ENCODE measurements around the gene ARHGAP23.

DNA sequence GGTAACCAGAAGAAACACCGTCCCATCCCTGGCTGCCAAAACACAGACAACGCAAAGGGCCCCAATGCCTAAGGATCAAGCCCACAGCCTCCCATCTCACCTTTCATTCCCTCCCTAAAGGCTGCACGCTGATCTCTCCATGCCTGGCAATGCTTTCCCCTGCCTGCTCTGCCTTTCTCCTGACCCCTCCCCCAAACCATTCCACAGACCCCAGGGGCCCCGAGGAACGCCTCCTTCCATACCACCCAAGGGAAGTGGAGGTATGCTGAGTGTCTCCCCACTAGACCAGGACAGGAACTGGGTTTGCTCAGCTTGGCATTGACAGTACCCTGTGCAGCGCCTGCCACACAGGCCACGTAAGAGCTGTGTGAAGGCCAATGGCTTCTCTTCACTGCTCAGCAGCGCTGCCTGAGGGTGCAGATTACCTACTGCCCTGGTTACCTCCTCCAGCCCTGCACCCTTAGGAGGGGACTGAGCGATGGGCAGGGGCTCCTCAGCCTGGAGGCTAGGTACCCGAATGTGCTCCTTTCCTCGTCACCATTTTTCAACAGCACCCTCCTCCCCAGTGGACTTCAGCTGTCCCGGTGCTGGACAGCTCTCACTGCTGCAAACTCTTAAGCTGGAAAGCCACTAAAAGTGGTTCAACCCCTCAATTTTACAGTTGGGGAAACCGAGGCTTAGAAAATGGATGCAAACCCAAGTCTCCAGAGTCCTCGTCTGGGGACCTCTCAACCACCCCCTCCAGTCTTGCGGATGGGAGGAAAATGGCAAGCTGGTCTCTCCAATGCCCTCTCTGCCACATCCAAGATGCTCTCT lies 132.4 kb downstream of the ARHGAP23 start:
- TF ChIP-seq, protein P1, sequence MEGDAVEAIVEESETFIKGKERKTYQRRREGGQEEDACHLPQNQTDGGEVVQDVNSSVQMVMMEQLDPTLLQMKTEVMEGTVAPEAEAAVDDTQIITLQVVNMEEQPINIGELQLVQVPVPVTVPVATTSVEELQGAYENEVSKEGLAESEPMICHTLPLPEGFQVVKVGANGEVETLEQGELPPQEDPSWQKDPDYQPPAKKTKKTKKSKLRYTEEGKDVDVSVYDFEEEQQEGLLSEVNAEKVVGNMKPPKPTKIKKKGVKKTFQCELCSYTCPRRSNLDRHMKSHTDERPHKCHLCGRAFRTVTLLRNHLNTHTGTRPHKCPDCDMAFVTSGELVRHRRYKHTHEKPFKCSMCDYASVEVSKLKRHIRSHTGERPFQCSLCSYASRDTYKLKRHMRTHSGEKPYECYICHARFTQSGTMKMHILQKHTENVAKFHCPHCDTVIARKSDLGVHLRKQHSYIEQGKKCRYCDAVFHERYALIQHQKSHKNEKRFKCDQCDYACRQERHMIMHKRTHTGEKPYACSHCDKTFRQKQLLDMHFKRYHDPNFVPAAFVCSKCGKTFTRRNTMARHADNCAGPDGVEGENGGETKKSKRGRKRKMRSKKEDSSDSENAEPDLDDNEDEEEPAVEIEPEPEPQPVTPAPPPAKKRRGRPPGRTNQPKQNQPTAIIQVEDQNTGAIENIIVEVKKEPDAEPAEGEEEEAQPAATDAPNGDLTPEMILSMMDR (IDR thresholded peaks at IDR 0.05) = no peak
- TF ChIP-seq POLR2A (IDR thresholded peaks at IDR 0.05) = no peak
